Measurements from ENCODE around the gene ZNF43. TPM values are rescaled to one million over a fixed set of nuclear protein-coding genes. Genes with fewer than 3 reads are reported as not detected.
"Not testable (repeated sequence)": the region's sequence is repeated elsewhere in the genome, so short reads cannot be mapped to it uniquely, and the experiment has no call there.

The ZNF43 gene
- total RNA-seq, 1 donor from 2014 or later: 16.0 TPM

DNA sequence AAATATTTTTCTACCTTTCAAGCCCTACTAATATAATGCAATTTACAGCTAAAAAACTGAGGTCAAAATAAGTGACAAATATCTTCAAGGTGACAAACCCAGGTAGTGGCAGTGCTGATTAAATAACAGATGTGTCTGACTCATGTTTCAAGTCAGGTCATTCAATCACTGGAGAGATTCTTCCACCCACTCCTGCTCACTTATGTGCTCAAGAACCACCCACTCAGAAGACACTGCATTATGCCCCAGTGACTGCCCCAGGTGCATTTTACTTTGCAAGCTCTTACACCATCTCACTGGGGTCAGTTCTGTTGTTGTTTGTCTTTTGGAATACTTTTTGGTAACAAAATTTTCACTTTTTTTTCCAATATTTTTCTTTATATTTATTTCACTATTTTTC lies 70.8 kb downstream of the ZNF43 start:
- H3K9me3 Mint-ChIP-seq (ENCODE audit: unreplicated experiment): peaks cover 4% of the 10 kb centered on the region
- peaks cover 36% of the 10 kb centered on the region for H3K36me3 Mint-ChIP-seq (ENCODE audit: unreplicated experiment)
- peaks cover 15% of the 10 kb centered on the region for H3K4me1 Mint-ChIP-seq (ENCODE audit: unreplicated experiment)
- DNase-seq (ENCODE audit: extremely low spot score, unreplicated experiment): no peak
- TF ChIP-seq, protein P1, sequence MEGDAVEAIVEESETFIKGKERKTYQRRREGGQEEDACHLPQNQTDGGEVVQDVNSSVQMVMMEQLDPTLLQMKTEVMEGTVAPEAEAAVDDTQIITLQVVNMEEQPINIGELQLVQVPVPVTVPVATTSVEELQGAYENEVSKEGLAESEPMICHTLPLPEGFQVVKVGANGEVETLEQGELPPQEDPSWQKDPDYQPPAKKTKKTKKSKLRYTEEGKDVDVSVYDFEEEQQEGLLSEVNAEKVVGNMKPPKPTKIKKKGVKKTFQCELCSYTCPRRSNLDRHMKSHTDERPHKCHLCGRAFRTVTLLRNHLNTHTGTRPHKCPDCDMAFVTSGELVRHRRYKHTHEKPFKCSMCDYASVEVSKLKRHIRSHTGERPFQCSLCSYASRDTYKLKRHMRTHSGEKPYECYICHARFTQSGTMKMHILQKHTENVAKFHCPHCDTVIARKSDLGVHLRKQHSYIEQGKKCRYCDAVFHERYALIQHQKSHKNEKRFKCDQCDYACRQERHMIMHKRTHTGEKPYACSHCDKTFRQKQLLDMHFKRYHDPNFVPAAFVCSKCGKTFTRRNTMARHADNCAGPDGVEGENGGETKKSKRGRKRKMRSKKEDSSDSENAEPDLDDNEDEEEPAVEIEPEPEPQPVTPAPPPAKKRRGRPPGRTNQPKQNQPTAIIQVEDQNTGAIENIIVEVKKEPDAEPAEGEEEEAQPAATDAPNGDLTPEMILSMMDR (IDR thresholded peaks at IDR 0.05): no peak
- H3K4me3 Mint-ChIP-seq (ENCODE audit: unreplicated experiment): no peak overlapping the region
- no peak overlapping the region for H3K27ac Mint-ChIP-seq (ENCODE audit: unreplicated experiment)
- no peaks in the 10 kb centered on the region for H3K27me3 Mint-ChIP-seq (ENCODE audit: unreplicated experiment)

DNA sequence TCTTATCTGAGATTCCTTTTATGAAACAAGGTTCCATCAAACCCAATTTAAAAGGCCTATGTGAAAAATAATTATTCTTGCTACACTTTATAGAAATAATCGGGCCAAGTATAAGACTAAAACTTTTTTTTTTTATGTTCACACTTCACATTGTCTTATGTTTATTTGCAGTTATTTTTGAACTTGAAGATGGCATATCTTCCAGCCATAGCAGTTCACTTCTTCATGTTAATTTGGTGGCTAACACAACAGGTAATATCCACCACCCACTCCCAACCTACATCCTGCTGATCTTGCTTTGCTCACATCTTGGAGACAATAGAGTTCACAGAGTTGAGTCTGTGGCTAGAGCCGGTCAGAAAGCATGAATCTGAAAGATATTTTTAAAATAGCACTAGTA lies 74.4 kb downstream of the ZNF43 start:
- H3K27me3 Mint-ChIP-seq (ENCODE audit: unreplicated experiment); H3K4me3 Mint-ChIP-seq (ENCODE audit: unreplicated experiment); DNase-seq (ENCODE audit: extremely low spot score, unreplicated experiment); H3K27ac Mint-ChIP-seq (ENCODE audit: unreplicated experiment); H3K9me3 Mint-ChIP-seq (ENCODE audit: unreplicated experiment): not testable (repeated sequence)
- Mint-ChIP-seq H3K4me1 (ENCODE audit: unreplicated experiment) (peaks cover 12% of the 10 kb centered on the region), H3K36me3 (ENCODE audit: unreplicated experiment) (peaks cover 62% of the 10 kb centered on the region)

DNA sequence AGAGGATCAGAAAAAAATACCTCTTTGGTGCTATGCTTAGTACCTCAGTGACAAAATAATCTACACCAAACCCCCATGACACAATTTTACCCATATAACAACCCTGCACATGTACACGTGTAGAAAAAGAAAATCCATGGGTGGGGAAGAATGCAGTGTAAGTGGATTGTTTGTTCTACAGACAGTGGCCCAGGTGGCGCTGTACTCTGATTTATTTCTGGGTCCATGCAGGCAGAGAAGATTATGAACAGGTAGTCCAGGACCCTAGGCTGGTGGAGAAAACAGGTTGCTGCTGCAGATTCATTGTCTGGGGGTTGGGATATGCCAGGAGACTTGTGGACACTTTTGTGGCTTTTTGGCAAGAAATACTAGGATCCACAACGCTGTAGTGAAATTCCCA lies 77.7 kb downstream of the ZNF43 start:
- Mint-ChIP-seq H3K9me3 (ENCODE audit: unreplicated experiment) (peaks cover 4% of the 10 kb centered on the region), H3K4me3 (ENCODE audit: unreplicated experiment) (no peak overlapping the region), H3K36me3 (ENCODE audit: unreplicated experiment) (peaks cover 60% of the 10 kb centered on the region), H3K27me3 (ENCODE audit: unreplicated experiment) (no peaks in the 10 kb centered on the region), H3K4me1 (ENCODE audit: unreplicated experiment) (no peaks in the 10 kb centered on the region), H3K27ac (ENCODE audit: unreplicated experiment) (no peak overlapping the region)
- DNase-seq (ENCODE audit: extremely low spot score, unreplicated experiment): no peak
- TF ChIP-seq, protein P1 (IDR thresholded peaks at IDR 0.05): no peak

DNA sequence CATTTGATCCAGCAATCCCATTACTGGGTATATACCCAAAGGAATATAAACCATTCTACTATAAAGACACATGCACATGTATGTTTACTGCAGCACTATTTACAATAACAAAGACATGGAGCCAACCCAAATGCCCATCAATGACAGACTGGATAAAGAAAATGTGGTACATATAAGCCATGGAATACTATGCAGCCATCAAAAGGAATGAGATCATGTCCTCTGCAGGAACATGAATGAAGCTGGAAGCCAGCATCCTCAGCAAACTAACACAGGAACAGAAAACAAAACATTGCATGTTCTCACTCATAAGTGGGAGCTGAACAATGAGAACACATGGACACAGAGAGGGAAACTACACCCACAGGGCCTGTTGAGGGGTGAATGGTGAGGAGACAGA lies 80.4 kb downstream of the ZNF43 start:
- not testable (repeated sequence) for H3K4me3 Mint-ChIP-seq (ENCODE audit: unreplicated experiment); H3K9me3 Mint-ChIP-seq (ENCODE audit: unreplicated experiment); DNase-seq (ENCODE audit: extremely low spot score, unreplicated experiment); H3K4me1 Mint-ChIP-seq (ENCODE audit: unreplicated experiment); H3K27me3 Mint-ChIP-seq (ENCODE audit: unreplicated experiment); H3K27ac Mint-ChIP-seq (ENCODE audit: unreplicated experiment)
- H3K36me3 Mint-ChIP-seq (ENCODE audit: unreplicated experiment): peaks cover 59% of the 10 kb centered on the region

Other genes starting within 250 kb of the ZNF43 start
- 6.3 and 8.8 TPM in 2 replicates for gene ZNF100, start 68.6 kb downstream of the ZNF43 start, total RNA-seq
- gene ZNF208, start 174.8 kb upstream of the ZNF43 start, total RNA-seq: not detected in 2 replicates
- not detected in 2 replicates for gene ZNF257, start 216.3 kb upstream of the ZNF43 start, total RNA-seq

Data from osteocyte (in vitro differentiated cells).